B cell (primary cell): Measurements from ENCODE around the gene TFF3. TPM values are rescaled to one million over a fixed set of nuclear protein-coding genes. Genes with fewer than 3 reads are reported as not detected.

Experiments
- ATAC-seq: fragments of 200-7000 bp; cut with Tn5 transposase; one replicate; pipeline ENCODE4 v1.10.0; 2021; ENCODE audit warnings: low read depth, mild to moderate bottlenecking, moderate number of reproducible peaks, moderate library complexity
- CTCF ChIA-PET: fragments of 350-600 bp; sonication (Branson Sonifier 250); formaldehyde crosslinking; loops from one replicate; lab custom pipeline; 2021; ENCODE audit warnings: antibody characterized with exemption, inconsistent platforms; lab: Charles Lee
- POLR2A ChIA-PET: fragments of 350-600 bp; sonication (Branson Sonifier 250); formaldehyde crosslinking; loops from one replicate; lab custom pipeline; 2021; ENCODE audit warnings: antibody characterized with exemption; lab: Charles Lee
- DNase-seq: peaks from one replicate; pipeline ENCODE4 v3.0.0; 2013
- H2AFZ ChIP-seq: 2 replicates; pipeline ENCODE4 v1.6.1; 2012; ENCODE audit warnings: mild to moderate bottlenecking, low read depth, low read length; ENCODE audit not compliant: insufficient read depth, poor library complexity, severe bottlenecking
- H3K27ac ChIP-seq, 2 donors: 1 replicate in 1 of 2; 2 replicates in 1 of 2; pipeline ENCODE4 v1.5.1; 2012 to 2013; ENCODE audit warnings: low read length in 2 of 2, mild to moderate bottlenecking in 2 of 2, moderate library complexity in 1 of 2
- H3K27me3 ChIP-seq, 4 experiments: fragments of 200-600 bp in 1 of 4; sonication (generic) in 1 of 4; replicated peaks in 1 of 4; 1 replicate in 2 of 4; 2 replicates in 2 of 4; pipeline versions ENCODE4 v1.6.1 to v1.7.0; 2013 to 2016; ENCODE audit warnings: low read length in 3 of 4, mild to moderate bottlenecking in 2 of 4, mixed read lengths in 1 of 4, moderate library complexity in 1 of 4; ENCODE audit not compliant: insufficient read depth in 4 of 4, control insufficient read depth in 3 of 4; ENCODE audit errors: control extremely low read depth in 1 of 4
- H3K36me3 ChIP-seq, 2 experiments: replicated peaks in 1 of 2; 1 replicate in 1 of 2; 2 replicates in 1 of 2; pipeline versions ENCODE4 v1.6.1 to v1.7.1; 2013; ENCODE audit warnings: low read length in 1 of 2; ENCODE audit not compliant: insufficient read depth in 2 of 2, control insufficient read depth in 1 of 2; ENCODE audit errors: control extremely low read depth in 1 of 2, extremely low read depth in 1 of 2
- H3K4me1 ChIP-seq, 2 donors: fragments of 200-600 bp in 1 of 2; sonication (generic) in 1 of 2; 1 replicate in 1 of 2; 2 replicates in 1 of 2; pipeline versions ENCODE4 v1.5.1 to v1.6.1; 2013 to 2017; ENCODE audit warnings: low read length in 2 of 2; ENCODE audit not compliant: control insufficient read depth in 2 of 2, insufficient read depth in 2 of 2
- H3K4me2 ChIP-seq: replicated peaks from 2 replicates; pipeline ENCODE3; 2012; ENCODE audit warnings: mild to moderate bottlenecking, low read depth, low read length; ENCODE audit not compliant: poor library complexity, severe bottlenecking
- H3K4me3 ChIP-seq, 5 experiments: fragments of 200-600 bp in 1 of 5; sonication (generic) in 1 of 5; 1 replicate in 3 of 5; 2 replicates in 2 of 5; pipeline versions ENCODE4 v1.5.1 to v1.7.0; 2011 to 2016; ENCODE audit warnings: low read length in 4 of 5, mild to moderate bottlenecking in 4 of 5, low read depth in 2 of 5, control low read depth in 1 of 5, moderate library complexity in 1 of 5; ENCODE audit not compliant: insufficient read depth in 1 of 5; ENCODE audit errors: control extremely low read depth in 1 of 5, extremely low read depth in 1 of 5
- H3K79me2 ChIP-seq: fragments of 200-600 bp; sonication (generic); one replicate; pipeline ENCODE4 v1.6.0; 2016; ENCODE audit warnings: low read length; ENCODE audit not compliant: control insufficient read depth, insufficient read depth
- H3K9ac ChIP-seq: fragments of 200-600 bp; sonication (generic); 2 replicates; pipeline ENCODE4 v1.6.1; 2017; ENCODE audit warnings: mild to moderate bottlenecking, low read length, moderate library complexity
- H3K9me3 ChIP-seq, 3 donors: one replicate each; pipeline versions ENCODE4 v1.6.1 to v1.7.1; 2013; ENCODE audit warnings: low read length in 2 of 3; ENCODE audit not compliant: control insufficient read depth in 2 of 3, insufficient read depth in 1 of 3; ENCODE audit errors: control extremely low read depth in 1 of 3
- H4K20me1 ChIP-seq: 2 replicates; pipeline ENCODE4 v1.6.0; 2012; ENCODE audit warnings: mild to moderate bottlenecking, low read length; ENCODE audit not compliant: insufficient read depth, control insufficient read depth, poor library complexity, severe bottlenecking
- H3K27ac Mint-ChIP-seq: one replicate; pipeline ENCODE4 v1.8.0; 2021; ENCODE audit warnings: mixed read lengths
- H3K27me3 Mint-ChIP-seq: one replicate; pipeline ENCODE4 v1.8.0; 2021; ENCODE audit warnings: mixed read lengths
- H3K4me1 Mint-ChIP-seq: one replicate; pipeline ENCODE4 v1.8.0; 2021; ENCODE audit warnings: mixed read lengths
- H3K4me3 Mint-ChIP-seq: one replicate; pipeline ENCODE4 v1.8.0; 2021; ENCODE audit warnings: mixed read lengths
- H3K9me3 Mint-ChIP-seq: one replicate; pipeline ENCODE4 v1.8.0; 2022; ENCODE audit warnings: mixed read lengths; ENCODE audit not compliant: insufficient read depth
- CTCF ChIP-seq: fragments of 200-600 bp; IDR thresholded peaks from one replicate; pipeline ENCODE4 v1.8.0; 2022; ENCODE audit warnings: antibody characterized with exemption, mild to moderate bottlenecking
- EZH2 ChIP-seq: IDR thresholded peaks from 2 replicates; pipeline ENCODE4 v1.6.1; 2012; ENCODE audit warnings: borderline replicate concordance, low read depth, mild to moderate bottlenecking, moderate library complexity, low read length; ENCODE audit not compliant: insufficient read depth, poor library complexity, severe bottlenecking
- WGBS: methylation state at CpG from one replicate; pipeline ENCODE4 v1.1.5; 2013; ENCODE audit warnings: missing lambda C conversion rate; ENCODE audit not compliant: insufficient coverage; 5-methylcytosine and 5-hydroxymethylcytosine counted together
- intact Hi-C: fragments of 100-400 bp; cut with micrococcal nuclease; formaldehyde crosslinking; loops from one replicate; pipeline ENCODE4 v1.10.0; 2022
- polyA plus RNA-seq: library from polyadenylated mRNA; depleted of rRNA; stranded (reverse); fragments of >200 nt; gene quantifications from 2 replicates; pipeline ENCODE4 v1.2.3, GENCODE V29; 2012
- total RNA-seq, 2 donors: library from RNA; stranded (reverse); fragments of 120-200 nt in 1 of 2; gene quantifications; 1 replicate in 1 of 2; 2 replicates in 1 of 2; pipeline versions ENCODE4 v1.2.3 to v1.2.4, GENCODE V29; 2013 to 2022

The TFF3 gene
- total and polyA plus RNA-seq, 2 donors (not counting 1 experiment from before 2014, with no cell fraction given): not detected

GRCh38 chr21:42306366-42307035 lies 8.7 kb downstream of the TFF3 start:
- Histone ChIP-seq H3K4me1 (peaks cover 7 to 14% of the 10 kb centered on the region in 2 donors), H3K36me3 (no peaks in the 10 kb centered on the region), H3K9me3 (peaks cover 0 to 3% (median 0%) of the 10 kb centered on the region in 3 donors), H3K9ac (no peak overlapping the region), H4K20me1 (no peaks in the 10 kb centered on the region), H3K4me3 (no peak overlapping the region), H3K27me3 (peaks cover 0 to 42% (median 13%) of the 10 kb centered on the region in 4 experiments), H3K27ac (no peak overlapping the region), H3K79me2 (no peaks in the 10 kb centered on the region), H2AFZ (no peak overlapping the region), H3K4me2 (no peak overlapping the region)
- ChIA-PET POLR2A (no interaction called here), CTCF (interaction anchor here (0.6 kb wide), 1 partner anchor 37 kb away, joined by 3 read pairs; no protein-coding TSS in a partner anchor)
- no peak for DNase-seq
- no peaks in the 10 kb centered on the region for H3K9me3 Mint-ChIP-seq
- H3K4me1 Mint-ChIP-seq: peaks cover 8% of the 10 kb centered on the region
- WGBS: 41% methylated on average over 16 of the region's 17 CpGs
- ATAC-seq: no peak
- intact Hi-C loops: no loop called here
- no peak overlapping the region for H3K4me3 Mint-ChIP-seq
- peaks cover 26% of the 10 kb centered on the region for H3K27me3 Mint-ChIP-seq
- TF ChIP-seq CTCF (no peak), EZH2 (no peak)
- no peak overlapping the region for H3K27ac Mint-ChIP-seq

GRCh38 chr21:42305707-42306147 lies 9.5 kb downstream of the TFF3 start:
- H3K4me2 ChIP-seq: no peak overlapping the region
- ChIA-PET CTCF (no interaction called here), POLR2A (no interaction called here)
- H3K4me1 Mint-ChIP-seq: peaks cover 8% of the 10 kb centered on the region
- no peaks in the 10 kb centered on the region for H3K9me3 Mint-ChIP-seq
- H3K4me1 ChIP-seq: peaks cover 7 to 14% of the 10 kb centered on the region in 2 donors
- H3K27ac ChIP-seq: no peak overlapping the region
- no peak overlapping the region for H3K9ac ChIP-seq
- H2AFZ ChIP-seq: no peak overlapping the region
- H3K27me3 Mint-ChIP-seq: peaks cover 26% of the 10 kb centered on the region
- H3K27me3 ChIP-seq: peaks cover 0 to 42% (median 13%) of the 10 kb centered on the region in 4 experiments
- no peak overlapping the region for H3K27ac Mint-ChIP-seq
- 96% methylated on average over 33 of the region's 33 CpGs for WGBS
- TF ChIP-seq EZH2: no peak
- no peak for TF ChIP-seq CTCF
- no peak for DNase-seq
- H3K4me3 Mint-ChIP-seq: no peak overlapping the region
- intact Hi-C loops: no loop called here
- H3K4me3 ChIP-seq: no peak overlapping the region
- no peak for ATAC-seq
- no peaks in the 10 kb centered on the region for H3K79me2 ChIP-seq
- no peaks in the 10 kb centered on the region for H4K20me1 ChIP-seq
- H3K36me3 ChIP-seq: no peaks in the 10 kb centered on the region
- peaks cover 0 to 3% (median 0%) of the 10 kb centered on the region in 3 donors for H3K9me3 ChIP-seq
